ENCODE measurements around the gene HCFC1. TPM values are rescaled to one million over a fixed set of nuclear protein-coding genes. Genes with fewer than 3 reads are reported as not detected.

HCFC1 gene
- total RNA-seq, 1 experiment from 2014 or later: 95.6 TPM

DNA sequence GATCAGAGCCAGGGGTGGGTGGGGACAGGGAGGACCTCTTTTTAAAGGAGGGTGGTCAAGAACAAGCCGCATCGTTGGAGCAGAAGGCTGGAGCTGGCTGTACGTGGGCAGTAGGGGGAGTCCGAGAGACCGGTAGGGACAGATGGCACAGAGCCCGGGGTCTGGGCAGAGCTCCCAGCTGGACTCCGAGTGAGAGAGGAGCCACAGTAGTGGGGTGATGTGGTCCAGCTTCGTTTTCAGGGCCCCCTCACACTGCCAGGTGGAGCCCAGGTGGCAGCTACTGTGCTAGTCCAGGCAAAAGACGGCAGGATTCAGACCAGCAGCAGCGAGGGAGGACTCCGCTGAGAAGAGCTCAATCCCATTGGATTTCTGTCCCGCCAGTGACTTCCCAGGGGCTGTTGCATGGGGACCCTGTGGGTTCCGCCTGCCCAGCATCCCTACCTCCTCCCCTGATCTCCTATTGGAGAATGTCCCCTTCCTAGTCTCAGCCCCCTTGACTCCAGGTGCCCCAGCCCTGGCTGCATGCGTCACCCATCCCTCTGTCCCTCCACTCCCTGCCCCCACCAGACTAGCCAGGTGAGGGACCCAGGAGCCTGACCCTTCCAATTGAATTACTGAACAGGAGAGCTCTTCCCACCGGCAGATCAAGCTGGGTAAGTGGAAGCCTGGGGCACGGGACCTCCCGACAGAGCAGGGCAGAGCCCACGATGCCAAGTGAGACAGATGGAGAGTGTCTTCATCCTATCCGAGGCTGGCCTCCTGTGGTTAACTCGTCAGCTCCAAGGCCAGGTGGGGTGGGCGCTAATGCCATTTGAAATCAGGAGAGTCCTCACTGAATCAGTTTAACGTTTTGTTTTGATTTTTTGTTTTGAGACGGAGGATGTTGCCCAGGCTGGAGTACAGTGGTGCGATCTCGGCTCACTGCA is 48.4 kb downstream of the HCFC1 start:
- BruUV-seq (replicated peaks): no TSS peak
- no peaks in the 10 kb centered on the region for H3K27me3 ChIP-seq (replicated peaks; ENCODE audit: control insufficient read depth, insufficient read depth, low read length)
- Mint-ChIP-seq H3K27me3 (ENCODE audit: insufficient read depth, unreplicated experiment) (no peaks in the 10 kb centered on the region), H3K27ac (ENCODE audit: unreplicated experiment) (no peak overlapping the region), H3K36me3 (ENCODE audit: insufficient read depth, unreplicated experiment) (peaks cover 15% of the 10 kb centered on the region), H3K9me3 (ENCODE audit: unreplicated experiment) (no peaks in the 10 kb centered on the region), H3K4me1 (ENCODE audit: low read depth, unreplicated experiment) (no peaks in the 10 kb centered on the region), H3K4me3 (ENCODE audit: unreplicated experiment) (no peak overlapping the region)
- H3K4me3 ChIP-seq (ENCODE audit: low read depth, low read length): no peak overlapping the region
- intact Hi-C loops (cut with micrococcal nuclease; ENCODE audit: unreplicated experiment): loop anchor here (10.0 kb wide), 1 partner anchor 128 kb away; the partner anchor contains the start of genes IDH3G and SSR4
- CTCF ChIA-PET: interaction anchor here (0.6 to 1.2 kb wide), 2 partner anchors 22 to 24 kb away, joined by 3 to 4 read pairs; no protein-coding TSS in a partner anchor
- POLR2A ChIA-PET: no interaction called here
- DNase-seq: no peak
- no peaks in the 10 kb centered on the region for H3K9me3 ChIP-seq
- peaks cover 8% of the 10 kb centered on the region; the same call in 1 of the 2 replicates for H3K4me1 ChIP-seq
- TF ChIP-seq, protein P1, sequence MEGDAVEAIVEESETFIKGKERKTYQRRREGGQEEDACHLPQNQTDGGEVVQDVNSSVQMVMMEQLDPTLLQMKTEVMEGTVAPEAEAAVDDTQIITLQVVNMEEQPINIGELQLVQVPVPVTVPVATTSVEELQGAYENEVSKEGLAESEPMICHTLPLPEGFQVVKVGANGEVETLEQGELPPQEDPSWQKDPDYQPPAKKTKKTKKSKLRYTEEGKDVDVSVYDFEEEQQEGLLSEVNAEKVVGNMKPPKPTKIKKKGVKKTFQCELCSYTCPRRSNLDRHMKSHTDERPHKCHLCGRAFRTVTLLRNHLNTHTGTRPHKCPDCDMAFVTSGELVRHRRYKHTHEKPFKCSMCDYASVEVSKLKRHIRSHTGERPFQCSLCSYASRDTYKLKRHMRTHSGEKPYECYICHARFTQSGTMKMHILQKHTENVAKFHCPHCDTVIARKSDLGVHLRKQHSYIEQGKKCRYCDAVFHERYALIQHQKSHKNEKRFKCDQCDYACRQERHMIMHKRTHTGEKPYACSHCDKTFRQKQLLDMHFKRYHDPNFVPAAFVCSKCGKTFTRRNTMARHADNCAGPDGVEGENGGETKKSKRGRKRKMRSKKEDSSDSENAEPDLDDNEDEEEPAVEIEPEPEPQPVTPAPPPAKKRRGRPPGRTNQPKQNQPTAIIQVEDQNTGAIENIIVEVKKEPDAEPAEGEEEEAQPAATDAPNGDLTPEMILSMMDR (IDR thresholded peaks at IDR 0.05; ENCODE audit: insufficient read depth in 1 of 2, low read depth in 1 of 2, low read length in 1 of 2, severe bottlenecking in 1 of 2, unreplicated experiment in 1 of 2): no peak
- no peaks in the 10 kb centered on the region for H3K36me3 ChIP-seq (ENCODE audit: control insufficient read depth, insufficient read depth, low read length)

GRCh38 chrX:153921511-153922446 is 49.8 kb downstream of the HCFC1 start:
- no peaks in the 10 kb centered on the region for H3K9me3 ChIP-seq
- intact Hi-C loops (cut with micrococcal nuclease; ENCODE audit: unreplicated experiment): loop anchor here (10.0 kb wide), 1 partner anchor 127 kb away; the partner anchor contains the start of genes IDH3G and SSR4
- TF ChIP-seq, protein P1 (IDR thresholded peaks at IDR 0.05; ENCODE audit: insufficient read depth in 1 of 2, low read depth in 1 of 2, low read length in 1 of 2, severe bottlenecking in 1 of 2, unreplicated experiment in 1 of 2): no peak
- no peak for DNase-seq
- CTCF ChIA-PET: interaction anchor here (1.2 kb wide), 1 partner anchor 25 kb away, joined by 4 read pairs; no protein-coding TSS in a partner anchor
- no peaks in the 10 kb centered on the region for H3K4me1 Mint-ChIP-seq (ENCODE audit: low read depth, unreplicated experiment)
- peaks cover 6% of the 10 kb centered on the region for H3K36me3 Mint-ChIP-seq (ENCODE audit: insufficient read depth, unreplicated experiment)
- H3K27me3 Mint-ChIP-seq (ENCODE audit: insufficient read depth, unreplicated experiment): no peaks in the 10 kb centered on the region
- no peaks in the 10 kb centered on the region for H3K36me3 ChIP-seq (ENCODE audit: control insufficient read depth, insufficient read depth, low read length)
- no peak overlapping the region for H3K4me3 Mint-ChIP-seq (ENCODE audit: unreplicated experiment)
- H3K27ac Mint-ChIP-seq (ENCODE audit: unreplicated experiment): no peak overlapping the region
- no TSS peak for BruUV-seq (replicated peaks)
- no peaks in the 10 kb centered on the region for H3K9me3 Mint-ChIP-seq (ENCODE audit: unreplicated experiment)
- POLR2A ChIA-PET: no interaction called here
- H3K27me3 ChIP-seq (replicated peaks; ENCODE audit: control insufficient read depth, insufficient read depth, low read length): no peaks in the 10 kb centered on the region
- peaks cover 4% of the 10 kb centered on the region; the same call in 1 of the 2 replicates for H3K4me1 ChIP-seq
- H3K4me3 ChIP-seq (ENCODE audit: low read depth, low read length): no peak overlapping the region

DNA sequence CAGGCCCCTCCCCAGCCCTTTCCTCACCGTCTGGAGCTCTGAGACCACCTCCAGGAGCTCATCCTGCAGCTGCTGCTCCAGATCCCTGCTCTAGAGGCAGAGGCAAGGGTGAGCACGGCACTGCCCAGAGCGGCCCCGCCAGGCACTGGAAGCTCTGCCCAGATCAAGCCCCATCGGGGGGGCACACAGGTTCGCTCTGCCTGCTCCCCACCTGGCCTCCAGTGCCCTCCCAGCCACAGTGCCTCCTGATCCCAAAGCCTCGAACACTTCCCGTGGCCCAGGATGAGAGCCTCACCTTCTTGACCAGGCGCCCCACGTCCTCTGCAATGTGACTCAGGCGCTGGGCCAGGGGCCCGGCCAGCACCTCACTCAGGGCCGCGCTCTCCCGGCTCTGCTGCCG is 50.5 kb downstream of the HCFC1 start:
- Histone ChIP-seq H3K36me3 (ENCODE audit: control insufficient read depth, insufficient read depth, low read length) (no peaks in the 10 kb centered on the region), H3K9me3 (no peaks in the 10 kb centered on the region), H3K4me3 (ENCODE audit: low read depth, low read length) (no peak overlapping the region), H3K4me1 (no peaks in the 10 kb centered on the region), H3K27me3 (replicated peaks; ENCODE audit: control insufficient read depth, insufficient read depth, low read length) (no peaks in the 10 kb centered on the region)
- ChIA-PET POLR2A (no interaction called here), CTCF (no interaction called here)
- no peaks in the 10 kb centered on the region for H3K27me3 Mint-ChIP-seq (ENCODE audit: insufficient read depth, unreplicated experiment)
- intact Hi-C loops (cut with micrococcal nuclease; ENCODE audit: unreplicated experiment): loop anchor here (10.0 kb wide), 1 partner anchor 126 kb away; the partner anchor contains the start of genes IDH3G and SSR4
- H3K4me3 Mint-ChIP-seq (ENCODE audit: unreplicated experiment): no peak overlapping the region
- BruUV-seq (replicated peaks): no TSS peak
- TF ChIP-seq, protein P1 (IDR thresholded peaks at IDR 0.05; ENCODE audit: insufficient read depth in 1 of 2, low read depth in 1 of 2, low read length in 1 of 2, severe bottlenecking in 1 of 2, unreplicated experiment in 1 of 2): no peak
- no peaks in the 10 kb centered on the region for H3K9me3 Mint-ChIP-seq (ENCODE audit: unreplicated experiment)
- H3K36me3 Mint-ChIP-seq (ENCODE audit: insufficient read depth, unreplicated experiment): peaks cover 6% of the 10 kb centered on the region
- peak in 1 of 2 experiments; percentile 20 for DNase-seq
- H3K27ac Mint-ChIP-seq (ENCODE audit: unreplicated experiment): no peak overlapping the region
- H3K4me1 Mint-ChIP-seq (ENCODE audit: low read depth, unreplicated experiment): no peaks in the 10 kb centered on the region
